ENCODE results near the gene ALDH2.
"Not testable (repeated sequence)": the region's sequence is repeated elsewhere in the genome, so short reads cannot be mapped to it uniquely, and the experiment has no call there.

Gene ALDH2

GRCh38 chr12:111766608-111767361 lies at the start of gene ALDH2:
Gene ALDH2, plus strand, starts transcription at chr12:111766933. Its CDS starts 50 bp downstream, at chr12:111766983.
- DNase-seq: peak in 49 of 51 donors; percentile 30 to 85 (median 70)

GRCh38 chr12:111719316-111719715 lies 47.4 kb upstream of the ALDH2 start:
- DNase-seq: not testable (repeated sequence)

GRCh38 chr12:111720457-111720856 lies 46.3 kb upstream of the ALDH2 start:
- DNase-seq: no peak

- not testable (repeated sequence) for DNase-seq
Observed at GRCh38 chr12:111723646-111724360, 42.9 kb upstream of the ALDH2 start.

GRCh38 chr12:111728795-111729194 lies 37.9 kb upstream of the ALDH2 start:
- DNase-seq: no peak

GRCh38 chr12:111730420-111730819 lies 36.3 kb upstream of the ALDH2 start:
- DNase-seq: no peak

- DNase-seq: no peak
Observed at GRCh38 chr12:111732786-111733185, 33.9 kb upstream of the ALDH2 start.

GRCh38 chr12:111733340-111733915 lies 33.3 kb upstream of the ALDH2 start:
- no peak for DNase-seq

- DNase-seq: not testable (repeated sequence)
Observed at GRCh38 chr12:111739524-111739923, 27.2 kb upstream of the ALDH2 start.

GRCh38 chr12:111741235-111741812 lies 25.4 kb upstream of the ALDH2 start:
- no peak for DNase-seq

- DNase-seq: no peak
Observed at GRCh38 chr12:111745211-111745610, 21.5 kb upstream of the ALDH2 start.

GRCh38 chr12:111747333-111747732 lies 19.4 kb upstream of the ALDH2 start:
- DNase-seq: no peak

GRCh38 chr12:111748151-111748672 lies 18.5 kb upstream of the ALDH2 start:
- DNase-seq: peak in 2 of 51 donors; percentile 5 to 56

- DNase-seq: no peak
Observed at GRCh38 chr12:111748867-111749266, 17.9 kb upstream of the ALDH2 start.

GRCh38 chr12:111749391-111749790 lies 17.3 kb upstream of the ALDH2 start:
- DNase-seq: no peak

GRCh38 chr12:111753144-111753881 lies 13.4 kb upstream of the ALDH2 start:
- DNase-seq: peak in 40 of 51 donors; percentile 6 to 68 (median 30)

- DNase-seq: peak in 20 of 51 donors; percentile 5 to 61 (median 30)
Observed at GRCh38 chr12:111754671-111755070, 12.1 kb upstream of the ALDH2 start.

GRCh38 chr12:111756196-111756595 lies 10.5 kb upstream of the ALDH2 start:
- no peak for DNase-seq

- no peak for DNase-seq
Observed at GRCh38 chr12:111756681-111757080, 10.1 kb upstream of the ALDH2 start.

GRCh38 chr12:111757361-111758119 lies 9.2 kb upstream of the ALDH2 start:
- DNase-seq: peak in 34 of 51 donors; percentile 3 to 65 (median 40)

Measured in hypothalamus (tissue), 51 donors.